Stimulated activated naive CD4-positive, alpha-beta T cell (primary cell): ENCODE measurements around the gene DUSP2.
"Not testable (repeated sequence)": the region's sequence is repeated elsewhere in the genome, so short reads cannot be mapped to it uniquely, and the experiment has no call there.

Experiments used
- DNase-seq, 6 experiments: peaks; one replicate each; lab custom pipeline; 2025; lab: John Stamatoyannopoulos, UW

DUSP2 gene

DNA sequence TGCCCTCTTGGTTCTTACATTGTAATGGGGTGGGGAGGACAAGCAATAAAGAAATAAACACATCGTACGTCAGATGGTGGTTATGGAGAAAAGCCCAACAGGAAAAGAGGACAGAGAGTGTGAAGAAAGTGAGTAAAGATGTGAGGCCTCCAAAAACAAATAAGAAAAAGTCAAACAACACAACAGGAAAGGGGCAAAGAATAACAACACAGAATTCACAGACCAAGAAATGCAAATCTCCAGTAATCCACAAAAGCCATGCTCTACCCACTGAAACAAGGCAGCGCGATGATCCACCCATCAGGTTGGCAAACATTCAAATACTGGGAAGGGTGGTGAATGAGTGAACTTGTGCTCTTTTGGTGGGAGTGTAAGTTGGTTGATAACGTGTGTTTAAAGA, 16.7 kb upstream of the DUSP2 start:
- no peak for DNase-seq

DNA sequence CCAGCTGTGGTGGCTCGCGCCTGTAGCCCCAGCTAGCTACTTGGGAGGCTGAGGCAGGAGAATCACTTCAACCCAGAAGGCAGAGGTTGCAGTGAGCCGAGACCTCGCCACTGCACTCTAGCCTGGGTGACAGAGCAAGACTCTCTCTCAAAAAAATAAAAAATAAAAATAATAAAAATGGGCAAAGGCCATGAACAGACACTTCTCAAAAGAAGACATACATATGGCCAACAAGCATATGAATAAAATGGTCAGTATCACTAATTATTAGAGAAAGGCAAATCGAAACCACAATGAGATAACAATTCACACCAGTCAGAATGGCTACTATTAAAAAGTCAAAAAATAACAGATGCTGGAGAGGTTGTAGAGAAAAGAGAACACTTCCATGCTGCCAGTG, 15.1 kb upstream of the DUSP2 start:
- DNase-seq: not testable (repeated sequence)

DNA sequence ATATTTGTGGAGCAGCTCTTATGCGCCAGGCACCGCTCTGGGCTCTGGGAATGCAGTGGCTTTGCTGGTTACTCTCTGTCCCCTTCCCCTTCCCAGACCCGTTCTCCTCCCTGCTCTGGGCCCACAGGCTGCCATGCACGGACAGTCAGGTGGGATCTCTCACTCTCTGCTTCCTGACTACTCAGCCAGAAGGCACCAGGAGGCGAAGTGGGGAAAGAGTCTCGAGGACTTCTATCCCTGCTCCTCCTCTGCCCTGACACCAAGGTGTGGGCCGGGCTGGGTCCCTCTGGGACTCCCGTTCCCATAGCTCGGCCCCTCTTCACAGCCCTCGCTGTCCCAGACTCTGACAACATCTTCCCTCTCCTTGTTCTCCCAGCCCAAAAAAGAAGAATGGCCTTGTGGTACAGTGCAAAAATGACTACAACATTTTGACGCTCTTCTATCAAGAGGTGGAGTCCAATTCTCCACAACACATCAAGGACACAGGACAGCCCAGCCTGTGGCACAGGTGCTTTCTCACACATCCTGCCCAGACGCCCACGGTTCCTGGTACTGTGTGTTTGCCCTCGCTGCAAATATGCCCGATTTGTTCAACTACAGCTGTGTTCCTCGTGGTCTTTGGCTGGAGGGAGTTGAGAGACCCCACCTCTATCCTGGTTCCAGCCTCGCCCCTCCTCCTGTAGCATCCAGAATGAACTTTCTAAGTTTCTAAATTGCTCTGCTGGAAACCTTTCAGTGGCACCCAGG, 14.0 kb upstream of the DUSP2 start:
- DNase-seq: peak in 2 of 6 experiments; percentile 26 to 37

DNA sequence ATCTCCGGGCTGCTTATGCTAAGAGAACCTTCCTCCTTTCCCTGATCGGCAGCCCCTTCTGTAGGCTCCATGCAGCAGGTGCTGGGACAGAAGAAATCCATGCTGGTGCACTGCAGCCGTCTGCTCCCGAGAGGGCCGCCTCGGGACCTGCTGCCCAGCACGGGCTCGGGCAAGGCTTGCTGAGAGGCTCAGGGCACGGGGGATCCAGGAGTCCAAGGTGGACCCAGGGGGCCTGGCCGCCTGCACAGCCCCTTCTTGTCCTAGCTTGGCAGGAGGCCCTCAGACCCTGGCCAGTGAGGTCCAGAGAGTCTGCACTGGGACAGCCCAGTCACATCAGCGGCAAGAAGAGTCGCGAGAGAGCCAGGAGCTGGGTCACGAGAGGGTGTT, 13.3 kb upstream of the DUSP2 start:
- no peak for DNase-seq

DNA sequence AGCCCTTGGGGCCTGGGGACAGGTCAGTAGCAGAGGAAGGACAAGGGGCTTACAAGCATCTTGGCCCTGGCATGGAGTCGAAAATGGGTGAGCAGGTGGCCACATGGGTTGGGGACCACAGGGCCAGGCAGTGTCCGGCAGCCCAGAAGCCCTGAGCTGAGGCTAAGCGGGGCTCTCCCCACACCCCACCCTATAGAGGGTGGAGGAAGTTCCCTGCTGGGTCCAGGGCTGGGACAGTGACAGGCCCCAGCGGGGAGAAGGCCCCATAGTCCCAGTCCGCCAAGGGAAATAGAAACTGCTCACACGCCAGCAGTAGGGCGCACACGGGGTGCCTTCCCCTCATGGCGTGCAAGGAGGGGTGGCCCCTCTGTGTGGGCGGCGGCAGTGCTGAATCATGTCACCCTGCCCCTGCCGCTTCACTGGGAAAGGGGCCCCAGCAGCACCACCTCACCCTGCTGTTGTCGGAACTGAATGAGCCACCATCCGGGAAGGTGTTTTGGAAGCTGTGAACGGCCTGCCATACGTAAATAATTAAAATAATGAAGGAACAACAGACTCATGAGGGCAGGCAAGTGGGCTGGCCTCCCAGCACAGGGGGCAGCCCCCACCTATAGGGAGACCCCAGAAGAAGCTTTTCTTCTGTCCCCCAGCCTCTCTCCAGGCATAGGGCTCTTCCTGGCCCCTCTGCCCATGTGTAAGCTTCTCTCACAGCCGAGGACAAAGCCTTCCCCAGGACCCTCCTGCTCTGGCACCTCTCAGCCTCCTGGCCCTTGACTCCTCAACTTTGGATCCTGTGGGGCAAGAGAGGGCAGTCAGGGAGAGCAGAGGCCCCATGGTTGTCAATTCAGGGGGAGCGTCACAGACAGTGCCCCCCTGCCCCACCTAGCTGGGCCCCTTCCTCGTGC, 12.7 kb upstream of the DUSP2 start:
- peak in 5 of 6 experiments; percentile 19 to 53 (median 38) for DNase-seq

DNA sequence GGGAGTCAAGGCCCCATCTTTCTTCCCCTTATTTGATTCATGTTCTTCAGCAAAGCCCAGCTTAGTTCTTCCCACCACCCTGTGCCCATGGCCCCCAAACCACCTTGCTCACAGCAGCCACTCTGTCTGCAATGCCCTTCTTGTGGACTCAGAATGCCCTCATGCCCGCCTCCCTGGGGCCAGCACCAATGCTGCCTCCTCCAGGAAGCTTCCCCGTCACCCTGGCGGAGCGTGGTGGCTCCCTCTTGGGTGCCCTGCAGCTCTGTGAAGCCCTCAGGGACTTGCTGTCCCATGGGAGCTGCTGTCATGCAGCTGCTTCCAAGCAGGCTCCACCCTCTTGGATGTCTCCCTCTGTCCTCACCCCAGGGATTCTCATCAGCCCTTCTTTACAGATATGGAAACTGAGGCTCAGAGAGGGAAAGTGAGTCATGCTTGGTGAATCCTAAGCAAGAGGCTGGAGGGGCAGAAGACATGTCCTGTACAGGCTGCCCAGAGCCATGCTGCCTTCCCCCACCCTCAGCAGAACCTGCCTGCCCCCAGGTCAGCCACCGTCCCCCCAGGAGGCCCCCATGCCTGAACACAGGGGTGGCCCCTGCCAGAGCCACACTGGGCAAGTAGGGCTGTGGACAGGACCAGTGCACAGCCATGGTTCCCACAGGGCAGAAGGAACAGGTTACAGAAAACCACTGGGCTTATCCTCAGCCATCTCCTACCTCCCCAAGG, 11.8 kb upstream of the DUSP2 start:
- no peak for DNase-seq

DNA sequence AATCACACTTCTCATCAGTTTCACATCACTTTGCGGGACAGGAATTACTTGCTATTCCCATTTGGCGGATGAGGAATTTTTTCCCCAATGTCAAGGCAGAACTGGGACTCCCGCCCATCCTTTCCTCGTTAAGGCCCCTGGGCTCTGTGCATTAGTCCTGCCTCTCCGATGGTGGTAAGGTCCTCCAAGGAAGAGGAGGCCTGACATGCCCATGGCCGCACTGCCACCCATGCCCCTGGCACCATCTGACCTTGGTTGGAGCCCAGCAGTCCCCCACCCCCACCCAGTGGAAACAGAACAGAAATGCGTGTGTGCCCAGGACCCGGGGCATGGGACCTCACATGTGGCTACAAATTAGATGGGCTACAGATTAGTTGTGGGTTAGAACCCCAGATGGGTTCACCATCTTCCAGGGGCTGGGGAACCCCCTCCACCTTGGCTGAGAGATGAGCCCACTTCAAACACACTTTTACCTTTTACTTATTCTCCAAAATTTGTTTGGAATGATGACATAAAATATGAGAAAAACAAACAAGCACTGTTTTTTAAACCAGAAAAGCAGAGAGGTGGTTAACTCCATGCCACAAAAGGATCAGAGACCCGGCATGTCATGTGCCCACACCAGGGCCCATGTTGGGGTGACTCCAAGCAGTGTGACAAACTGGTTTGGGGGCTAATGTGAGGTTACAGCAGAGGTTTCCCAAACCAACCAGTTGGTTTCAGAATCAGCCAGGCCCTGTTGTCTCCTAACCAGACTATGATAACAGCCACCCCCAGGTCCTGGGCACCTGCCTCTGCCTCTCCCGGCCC, 11.0 kb upstream of the DUSP2 start:
- no peak for DNase-seq

DNA sequence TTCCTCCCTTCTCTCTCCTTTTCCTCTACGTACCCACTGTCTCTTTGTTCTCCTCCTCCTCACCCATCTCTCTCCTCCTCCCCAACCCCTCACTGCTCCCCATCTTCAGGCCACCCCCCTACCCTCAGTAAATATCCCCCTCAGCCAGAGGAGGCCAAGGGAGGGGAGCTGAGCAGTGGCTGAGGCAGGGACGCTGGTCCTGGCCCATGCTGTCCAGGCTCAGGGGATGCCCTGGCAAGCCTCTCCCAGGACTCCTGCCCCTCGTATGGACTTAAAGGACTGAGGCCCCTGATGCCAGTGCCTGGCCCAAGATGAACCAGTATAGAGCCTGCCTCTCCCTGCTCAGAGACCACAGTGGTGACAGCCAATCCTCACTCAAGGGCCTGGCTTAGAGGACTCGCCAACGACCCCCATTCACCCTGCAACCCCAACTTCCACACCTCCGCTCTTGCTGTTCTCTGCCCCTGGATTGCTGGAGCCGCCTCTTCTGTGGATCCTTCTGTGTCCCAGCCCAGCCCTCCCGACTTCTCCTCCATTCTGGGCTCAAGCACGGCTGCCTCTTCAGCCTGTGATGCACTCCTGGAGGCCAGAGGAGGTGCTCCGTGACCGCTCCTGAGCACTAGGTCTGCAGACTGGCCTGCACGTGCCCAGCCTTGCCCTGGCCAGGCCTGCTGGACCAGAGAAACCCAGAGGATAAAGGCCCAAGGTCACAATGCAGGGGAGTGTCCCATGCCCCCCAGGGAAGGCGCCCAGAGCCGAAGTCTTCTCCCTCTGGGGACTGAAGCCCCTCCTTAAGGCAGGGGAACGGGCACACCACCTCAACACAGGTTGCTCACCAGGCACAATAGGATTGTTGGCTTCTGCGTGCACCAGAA, 9.5 kb upstream of the DUSP2 start:
- DNase-seq: no peak

DNA sequence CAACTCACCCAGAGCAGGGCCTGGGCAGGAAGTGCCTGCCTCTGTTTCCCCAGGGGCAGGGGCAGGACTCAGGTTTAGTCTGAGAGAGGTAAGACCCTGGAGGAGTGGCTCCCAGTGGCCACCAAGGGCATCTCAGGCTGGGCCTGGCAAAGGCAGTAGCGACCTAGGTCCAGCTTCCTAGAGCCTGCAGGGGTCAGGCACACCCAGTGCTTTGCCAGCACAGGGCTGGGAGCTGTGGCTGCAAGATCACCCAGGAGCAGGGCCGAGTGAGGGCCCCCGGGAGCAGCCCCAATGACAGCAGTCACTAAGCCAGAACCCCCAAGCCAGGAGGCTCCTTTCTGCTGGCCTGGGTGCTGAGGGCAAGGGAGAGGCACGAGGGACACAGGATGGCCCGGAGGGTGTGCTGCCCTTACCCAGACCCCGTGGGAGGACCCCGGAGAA, 8.8 kb upstream of the DUSP2 start:
- no peak for DNase-seq

DNA sequence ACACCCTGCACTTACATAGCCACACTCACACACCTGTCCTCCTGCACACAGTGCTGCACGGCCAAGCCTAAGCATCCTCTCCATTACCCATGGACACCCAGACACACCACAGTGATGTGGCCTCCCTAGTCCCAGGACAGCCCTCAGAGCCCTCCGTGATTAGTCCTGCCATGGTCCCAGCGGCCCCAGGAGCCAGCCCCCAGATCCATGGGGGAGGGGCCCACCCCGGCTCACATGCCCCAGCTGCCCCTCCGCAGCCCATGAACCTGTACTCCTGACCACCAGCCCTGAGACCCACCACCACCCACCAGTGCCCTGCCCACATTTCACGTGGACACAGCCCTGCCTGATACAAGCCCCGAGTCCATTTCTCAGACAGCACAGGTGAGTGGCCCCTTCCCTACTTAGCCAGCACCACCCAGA, 8.1 kb upstream of the DUSP2 start:
- no peak for DNase-seq

DNA sequence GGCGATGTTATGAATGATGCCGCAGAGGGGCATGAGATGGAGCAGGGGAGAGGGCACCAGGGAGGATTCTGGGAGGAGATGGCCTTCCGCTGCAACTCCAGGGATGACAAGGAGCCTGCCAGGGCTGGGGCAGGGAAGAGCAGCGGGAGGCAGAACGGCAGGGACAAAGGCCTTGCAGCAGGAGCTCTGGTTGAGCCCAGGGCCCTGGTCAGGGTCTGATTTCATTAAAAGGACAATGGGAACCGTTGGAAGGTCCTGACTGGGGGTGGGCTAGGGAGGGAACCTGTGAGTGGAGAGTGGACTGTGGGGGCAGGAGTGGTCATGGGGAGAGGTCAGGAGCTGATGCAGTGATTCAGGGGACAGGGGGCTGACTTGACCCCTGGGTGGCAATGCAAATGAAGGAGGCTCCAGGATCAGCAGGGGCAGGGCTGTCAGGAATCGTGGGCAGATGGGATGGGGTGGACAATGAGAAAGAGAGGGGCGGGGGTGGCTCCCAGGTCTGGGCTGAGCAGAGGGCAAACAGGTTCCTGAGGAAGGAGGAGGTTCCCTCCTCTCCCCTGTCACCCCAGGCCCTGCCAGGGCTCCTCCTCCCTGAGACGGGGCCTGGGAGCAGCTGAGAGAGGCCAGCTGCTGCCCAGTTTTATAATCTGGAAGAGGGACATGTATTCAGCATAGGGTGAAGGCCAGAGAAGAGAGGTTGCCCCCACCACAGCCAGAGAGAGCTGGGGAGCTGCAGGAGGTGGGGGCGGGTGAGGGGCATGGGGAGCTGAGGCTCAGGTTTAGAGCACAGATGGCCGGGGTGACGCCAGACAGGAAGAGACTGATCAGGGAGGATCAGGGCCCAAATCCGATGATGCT, 7.3 kb upstream of the DUSP2 start:
- DNase-seq: no peak

DNA sequence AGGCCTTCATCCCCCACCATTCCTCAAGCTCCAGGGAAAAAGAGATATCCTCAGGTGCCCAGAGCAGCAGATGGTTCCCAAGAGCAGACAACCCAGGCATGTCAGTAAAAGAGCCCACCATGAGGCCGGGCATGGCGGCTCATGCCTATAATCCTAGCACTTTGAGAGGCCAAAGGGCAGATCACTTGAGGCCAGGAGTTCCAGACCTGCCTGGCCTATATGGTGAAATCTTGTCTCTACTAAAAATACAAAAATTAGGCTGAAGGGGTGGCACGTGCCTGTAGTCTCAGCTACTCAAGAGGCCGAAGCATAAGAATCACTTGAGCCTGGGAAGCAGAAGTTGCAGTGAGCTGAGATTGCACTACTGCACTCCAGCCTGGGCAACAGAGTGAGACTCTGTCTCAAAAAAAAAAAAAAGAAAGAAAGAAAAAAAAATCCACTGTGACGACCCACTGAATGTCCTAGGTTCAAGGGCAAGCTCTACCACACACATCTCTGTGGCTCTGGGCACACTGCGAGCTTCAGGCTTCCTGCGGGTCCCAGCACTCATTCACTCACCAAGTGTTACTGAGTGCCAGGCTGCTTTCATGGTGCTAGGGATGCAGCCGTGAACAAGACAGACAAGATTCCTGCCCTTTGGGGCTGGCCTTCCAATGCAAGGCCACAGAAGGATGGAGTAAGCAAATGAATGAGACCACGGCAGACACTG, 6.5 kb upstream of the DUSP2 start:
- no peak for DNase-seq

DNA sequence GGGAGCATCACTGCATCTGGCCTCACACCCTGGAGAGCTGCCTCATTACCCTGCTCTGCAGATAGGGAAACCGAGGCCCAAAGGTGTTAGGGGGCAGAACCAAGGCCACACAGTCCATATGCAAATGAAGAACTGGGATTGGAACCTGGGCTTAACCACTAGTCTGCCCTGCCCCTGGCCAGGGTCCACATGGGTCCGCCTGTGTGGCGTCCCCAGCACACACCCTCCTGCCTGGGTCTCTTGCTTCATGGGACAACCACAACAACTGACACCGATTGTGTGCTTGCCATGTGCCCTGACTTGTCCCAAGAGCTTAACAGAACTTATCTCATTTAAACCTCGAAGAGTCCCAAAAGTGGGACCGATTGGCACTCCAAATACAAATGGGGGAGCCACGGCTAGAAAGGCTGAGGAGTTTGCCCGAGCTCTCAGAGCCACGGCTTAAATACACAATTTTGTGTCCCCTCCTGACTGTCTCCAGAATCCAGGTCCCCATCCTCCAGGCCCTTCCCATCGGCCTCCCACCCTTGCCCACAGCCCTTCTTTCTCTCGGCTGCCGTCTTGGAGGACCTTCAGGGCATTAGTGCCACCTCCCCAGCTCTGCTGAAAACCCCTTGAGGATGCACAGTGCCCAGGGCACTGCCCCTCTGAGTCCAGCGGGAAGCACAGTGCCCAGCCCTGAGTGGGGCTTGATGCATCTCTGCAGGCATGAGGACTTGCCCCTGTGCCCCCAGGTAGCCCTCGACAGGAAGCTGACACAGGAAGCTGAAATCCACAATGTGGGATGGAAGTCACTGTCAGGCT, 5.8 kb upstream of the DUSP2 start:
- no peak for DNase-seq

DNA sequence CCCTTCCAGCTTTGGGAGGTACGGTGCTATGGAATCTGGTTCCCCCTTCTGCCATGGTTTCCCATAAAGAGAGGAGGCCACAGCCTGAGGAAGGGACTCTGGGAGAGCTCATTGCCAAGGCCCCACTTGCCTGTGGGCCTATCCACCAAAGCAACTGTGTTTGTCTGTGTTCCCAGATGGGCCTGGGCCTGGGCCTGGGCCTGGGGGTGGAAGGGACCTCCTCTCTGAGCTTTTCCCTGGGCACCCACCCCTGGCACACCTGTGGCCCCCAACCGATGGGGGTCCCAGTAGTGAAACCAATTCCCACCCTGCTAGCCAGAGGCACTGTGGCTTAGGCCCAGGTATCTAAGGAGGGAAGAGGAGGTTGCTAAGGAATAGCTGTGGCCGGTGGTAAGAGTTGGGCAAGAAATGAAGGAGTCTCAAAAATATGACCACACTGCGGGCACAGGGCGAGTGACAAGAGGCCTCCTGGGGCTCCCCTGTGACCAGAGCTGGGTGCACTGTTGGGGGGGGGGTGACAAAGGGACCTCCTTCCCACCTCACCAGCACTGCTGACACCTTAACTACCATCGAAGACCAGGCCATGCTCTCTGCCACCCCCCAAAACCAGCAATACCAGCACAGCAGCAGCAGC, 4.9 kb upstream of the DUSP2 start:
- no peak for DNase-seq

DNA sequence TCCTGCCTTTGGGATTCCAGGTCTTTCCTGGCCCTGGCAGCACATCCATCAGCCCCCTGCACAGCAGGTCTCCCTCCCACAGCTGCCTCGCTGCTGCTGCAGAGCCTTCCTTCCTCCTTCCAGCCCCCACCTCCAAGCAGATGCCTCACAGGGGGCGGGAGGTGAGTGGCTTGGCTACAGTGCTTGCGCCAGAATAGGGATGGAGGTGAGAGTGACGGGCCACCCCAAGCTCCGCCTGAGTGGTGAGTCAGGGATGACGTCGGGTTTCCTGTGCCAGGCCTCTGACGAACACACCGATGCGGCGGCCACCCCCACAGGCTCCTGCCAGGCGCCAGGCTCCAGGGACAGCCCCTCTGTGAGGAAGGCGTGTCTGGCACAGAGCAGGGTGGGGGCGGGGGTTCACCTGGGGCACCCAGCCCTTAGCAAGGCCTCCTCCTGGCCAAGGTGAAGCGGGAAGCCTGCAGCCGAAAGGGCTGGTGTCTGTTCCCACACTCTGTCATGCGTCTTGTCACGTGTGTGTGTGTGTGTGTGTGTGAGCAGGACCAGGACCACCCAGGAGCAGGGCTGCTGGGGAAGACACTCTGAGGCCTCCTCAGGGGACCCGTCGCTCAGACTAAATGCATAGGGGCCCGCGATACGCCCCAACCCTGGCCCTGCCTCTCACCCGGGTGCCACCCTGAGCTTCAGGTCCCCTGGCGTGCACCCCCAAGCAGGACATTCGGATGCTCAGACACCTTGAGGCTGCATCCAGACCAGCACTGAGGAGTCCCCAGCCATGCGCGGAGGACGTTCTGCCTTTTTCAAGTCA, 3.4 kb upstream of the DUSP2 start:
- DNase-seq: peak; percentile 91 to 97 (median 96)

DNA sequence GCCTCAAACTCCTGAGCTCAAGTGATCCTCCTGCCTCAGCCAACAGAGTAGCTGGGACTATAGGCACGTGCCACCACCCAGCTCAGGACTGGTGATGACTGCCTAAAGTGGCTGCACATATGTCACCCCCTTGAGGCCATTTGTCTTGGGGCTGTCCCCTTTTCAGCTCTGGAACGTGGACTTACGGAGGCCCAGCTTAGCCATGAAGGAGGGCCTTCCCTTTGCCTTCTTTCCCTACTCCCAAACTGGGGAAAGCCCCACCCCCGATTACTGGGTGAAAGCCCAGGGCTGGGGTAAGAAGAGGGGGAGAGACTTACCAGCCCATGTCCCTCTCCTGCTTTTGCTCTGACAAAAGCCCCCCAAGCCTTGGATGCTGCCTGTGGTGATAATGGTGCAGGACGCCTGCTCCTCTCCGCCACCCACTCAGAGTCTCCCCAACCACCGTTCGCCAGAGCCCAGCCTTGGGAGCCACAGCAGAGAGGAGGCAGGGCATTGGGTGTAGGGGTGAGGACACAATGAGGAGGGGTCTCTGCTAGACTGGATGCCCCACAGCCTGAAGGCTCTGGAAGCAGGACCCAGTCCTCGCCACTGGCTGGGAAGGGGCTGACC, 2.5 kb upstream of the DUSP2 start:
- peak in 1 of 6 experiments; percentile 27 for DNase-seq
